HG03175 (cell line): ENCODE results near the gene VPS8.
"Not testable (repeated sequence)": the region's sequence is repeated elsewhere in the genome, so short reads cannot be mapped to it uniquely, and the experiment has no call there.

Experiments
- ATAC-seq: cut with Tn5 transposase; IDR thresholded peaks from one replicate; pipeline ENCODE4 v1.9.1; 2021; ENCODE audit warnings: mild to moderate bottlenecking, moderate library complexity; ENCODE audit not compliant: unreplicated experiment

The VPS8 gene

DNA sequence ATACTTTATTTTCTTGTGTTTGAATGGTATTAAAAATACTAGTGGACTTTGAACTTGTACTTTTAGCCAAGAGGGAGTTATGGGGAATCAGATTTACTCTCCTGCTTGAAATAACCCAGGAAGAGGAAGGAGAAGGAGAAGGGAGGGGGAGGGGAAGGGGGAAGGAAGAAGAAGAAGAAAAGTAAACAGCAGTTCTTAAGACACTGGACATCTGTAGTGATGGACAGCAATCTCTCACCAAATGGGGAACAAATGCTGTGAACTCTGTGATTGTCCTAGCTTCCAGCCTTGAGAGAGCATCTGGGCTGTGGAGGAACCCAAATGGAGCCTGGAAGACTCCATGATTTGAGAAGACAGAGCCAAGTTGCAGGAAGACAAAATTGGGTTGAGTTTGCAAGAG lies 52.0 kb downstream of the VPS8 start:
- ATAC-seq = no peak

DNA sequence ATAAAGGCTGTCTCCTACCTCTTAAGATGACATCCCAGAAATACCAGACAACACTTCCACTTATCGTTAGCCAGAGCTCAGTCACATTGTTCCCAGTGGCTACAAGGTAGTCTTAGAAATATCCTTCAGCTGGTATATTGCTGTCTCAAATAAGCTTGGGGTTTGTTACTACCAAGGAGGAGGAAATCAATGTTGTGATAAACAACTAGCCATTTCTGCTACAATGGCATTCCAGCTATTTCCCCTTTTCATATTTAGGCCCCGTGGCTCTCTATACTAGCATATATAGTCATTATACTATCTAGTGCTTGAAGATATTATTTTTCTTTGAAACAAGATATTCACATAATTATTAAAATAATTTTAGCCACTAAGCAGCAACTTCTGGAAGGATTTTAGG lies 56.5 kb downstream of the VPS8 start:
- ATAC-seq = no peak

DNA sequence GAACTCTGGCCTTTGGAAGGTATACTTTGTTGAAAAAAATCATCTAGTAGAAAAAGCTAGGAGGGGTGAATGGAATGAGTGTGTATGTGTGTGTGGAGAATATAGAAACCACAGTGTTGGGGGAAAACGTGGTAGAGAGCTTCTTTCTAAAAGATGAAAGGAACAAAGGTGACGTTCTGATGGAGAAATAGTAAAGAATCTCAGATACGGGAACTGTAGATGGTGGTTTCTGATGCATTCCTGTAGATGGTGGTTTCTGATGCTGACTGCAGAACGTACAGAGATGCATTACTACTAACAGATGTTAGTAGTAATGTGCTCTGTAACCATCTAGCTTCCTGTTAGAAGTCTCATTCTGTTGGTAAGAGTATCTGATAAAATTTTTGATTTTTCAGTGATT lies 60.2 kb downstream of the VPS8 start:
- ATAC-seq = no peak

DNA sequence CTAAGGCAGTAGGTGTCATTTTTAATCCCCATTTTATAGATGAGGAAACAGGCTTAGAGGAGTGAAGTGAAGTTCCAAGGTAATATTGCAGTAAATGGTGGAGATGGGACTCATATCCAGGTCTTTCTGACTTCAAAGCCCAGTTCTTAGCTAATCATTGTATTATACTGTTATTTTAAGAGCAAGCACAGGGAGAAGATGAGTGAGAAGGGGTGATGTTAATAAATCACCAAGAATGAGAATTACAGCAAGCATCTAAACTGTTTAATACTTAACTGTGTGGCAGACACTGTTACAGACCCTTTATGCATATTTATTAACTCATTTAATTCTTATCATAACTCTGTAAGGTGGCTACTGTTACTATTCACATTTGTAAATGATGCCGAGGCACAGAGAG lies 61.2 kb downstream of the VPS8 start:
- no peak for ATAC-seq

DNA sequence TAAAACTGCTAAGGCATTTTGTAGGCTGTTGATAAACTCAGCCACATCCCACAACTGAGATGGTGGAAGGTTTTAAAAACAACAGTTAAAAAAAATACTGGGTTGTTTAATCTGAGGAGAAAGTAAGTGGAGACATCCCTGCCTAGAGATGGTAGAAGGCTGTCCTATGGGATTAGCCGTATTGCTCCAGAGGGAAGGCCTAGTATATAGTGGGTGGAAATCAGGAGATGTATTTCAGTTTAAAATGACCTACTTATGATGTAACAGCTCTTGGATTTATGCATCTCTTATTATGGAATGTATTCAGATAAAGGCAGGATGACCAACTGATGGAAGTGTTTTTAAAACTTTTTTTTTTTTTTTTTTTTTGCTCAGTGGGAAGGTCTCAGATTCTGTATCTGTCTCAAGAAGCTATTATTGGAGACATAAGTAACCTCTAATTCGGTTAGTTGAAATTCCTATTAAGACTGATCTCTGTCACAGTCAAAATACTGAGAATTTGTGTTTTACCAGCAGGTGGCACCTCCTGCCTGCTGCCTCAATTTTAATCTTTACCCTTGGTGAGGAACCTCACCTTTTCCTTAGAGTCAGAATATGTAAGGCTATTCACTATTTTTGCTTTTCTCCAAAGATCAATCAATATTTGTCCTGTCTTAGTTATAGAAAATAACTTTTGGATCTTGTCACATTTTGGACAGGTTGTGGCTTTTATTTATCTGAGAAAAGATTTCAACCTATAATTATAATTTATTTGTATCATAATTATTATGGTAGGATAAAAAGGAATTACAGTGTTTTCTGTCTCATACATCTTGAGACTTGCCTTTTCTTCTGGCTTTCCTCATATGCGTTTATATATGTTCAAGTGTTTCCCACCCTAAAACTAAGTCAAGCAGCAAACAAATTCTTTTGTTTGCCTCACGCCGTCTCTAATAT lies 63.0 kb downstream of the VPS8 start:
- no peak for ATAC-seq

DNA sequence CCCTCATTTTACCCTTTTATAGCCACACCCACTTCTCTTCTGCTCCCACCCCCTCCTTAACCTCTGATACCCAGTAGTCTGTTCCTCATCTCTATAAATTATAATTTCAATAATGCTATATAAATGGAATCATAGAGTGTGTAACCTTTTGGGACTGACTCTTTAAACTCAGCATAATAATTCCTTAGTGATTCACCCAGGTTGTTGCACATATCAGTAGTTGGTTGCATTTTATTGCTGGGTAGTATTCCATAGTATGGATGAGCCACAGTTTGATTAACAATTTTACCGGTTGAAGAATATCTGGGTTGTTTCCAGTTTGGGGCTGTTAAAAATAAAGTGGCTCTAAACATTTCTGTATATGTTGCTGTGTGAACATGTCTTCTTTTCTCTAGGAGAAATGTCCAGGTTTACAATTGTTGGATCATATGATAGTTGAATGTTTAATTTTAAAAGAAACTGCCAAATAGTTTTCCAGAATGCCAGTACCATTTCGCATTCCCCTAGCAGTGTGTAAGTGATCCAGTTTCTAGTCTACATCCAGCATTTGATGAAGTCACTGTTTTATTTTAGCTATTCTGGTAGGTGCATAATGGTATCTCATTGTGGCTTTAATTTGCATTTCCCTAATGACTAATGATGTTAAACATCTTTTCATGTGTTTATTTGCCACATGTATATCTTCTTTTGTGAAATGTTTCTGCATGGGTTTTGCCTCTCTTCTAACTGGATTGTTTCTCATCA lies 68.5 kb downstream of the VPS8 start:
- ATAC-seq = no peak

DNA sequence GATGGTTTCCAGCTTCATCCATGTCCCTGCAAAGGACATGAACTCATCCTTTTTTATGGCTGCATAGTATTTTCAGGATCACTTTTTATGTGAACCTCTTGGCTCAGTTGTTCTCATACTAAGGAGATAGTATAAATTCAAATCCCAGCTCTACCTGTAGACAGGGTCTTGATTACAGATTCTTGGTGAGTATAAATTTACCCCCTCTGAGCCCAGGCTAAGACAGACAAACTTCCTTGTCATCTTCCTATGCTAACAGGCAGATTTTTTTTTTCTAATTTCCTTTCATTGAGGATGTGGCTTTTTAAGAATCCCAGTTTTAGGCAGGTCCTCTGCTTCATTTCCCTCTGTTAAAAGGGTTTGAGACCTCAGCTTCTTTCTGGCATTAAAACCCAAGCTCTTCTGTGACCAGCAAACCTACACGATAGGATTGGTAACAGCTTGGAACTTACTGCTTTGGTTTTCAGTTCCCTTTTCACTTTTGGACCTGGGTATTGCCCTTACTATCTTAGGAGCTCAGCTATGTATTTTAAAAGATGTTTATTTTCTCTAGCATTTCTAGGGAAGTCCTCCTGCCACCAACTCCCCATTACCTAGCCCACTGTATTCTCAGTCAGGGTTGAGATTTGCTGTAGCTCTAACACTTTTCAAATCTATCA lies 72.5 kb downstream of the VPS8 start:
- peak; percentile 83 for ATAC-seq

DNA sequence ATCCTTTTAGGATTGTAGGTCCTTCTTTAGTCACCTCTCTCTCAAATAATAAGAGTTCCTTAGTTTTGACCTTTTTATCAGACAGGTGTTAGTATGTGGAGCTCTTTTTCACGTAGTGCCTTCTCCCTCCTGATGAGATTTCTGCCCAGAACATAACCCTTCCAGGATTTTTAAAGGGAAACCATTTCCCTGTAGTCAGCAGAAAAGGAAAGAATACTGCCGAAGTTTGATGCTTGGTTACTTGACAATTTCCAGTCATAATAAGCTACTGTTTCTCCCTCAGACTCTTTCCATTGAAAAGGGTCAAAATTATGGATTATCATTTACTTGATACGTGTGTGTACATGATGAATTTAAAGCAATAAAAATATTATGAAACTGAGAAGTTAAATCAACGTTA lies 73.1 kb downstream of the VPS8 start:
- no peak for ATAC-seq

DNA sequence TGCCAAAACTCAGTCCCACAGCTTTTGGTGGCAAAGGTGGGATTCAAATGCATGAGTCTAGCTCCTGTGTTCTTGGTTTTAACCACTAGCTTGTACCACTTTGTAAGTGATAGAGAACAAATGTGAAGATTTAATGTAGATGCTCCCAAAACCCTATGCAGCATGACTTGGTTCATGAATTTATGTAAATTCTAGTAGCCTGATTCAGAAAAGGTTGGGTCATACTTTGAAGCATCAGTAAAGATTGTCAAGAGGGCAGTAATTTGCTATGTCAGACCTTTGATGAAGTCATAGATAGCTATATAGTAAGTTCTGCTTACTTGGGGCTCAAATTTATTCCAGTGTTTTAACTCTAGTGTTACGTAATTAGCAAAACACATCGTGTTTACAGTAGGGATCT lies 75.6 kb downstream of the VPS8 start:
- ATAC-seq = no peak

DNA sequence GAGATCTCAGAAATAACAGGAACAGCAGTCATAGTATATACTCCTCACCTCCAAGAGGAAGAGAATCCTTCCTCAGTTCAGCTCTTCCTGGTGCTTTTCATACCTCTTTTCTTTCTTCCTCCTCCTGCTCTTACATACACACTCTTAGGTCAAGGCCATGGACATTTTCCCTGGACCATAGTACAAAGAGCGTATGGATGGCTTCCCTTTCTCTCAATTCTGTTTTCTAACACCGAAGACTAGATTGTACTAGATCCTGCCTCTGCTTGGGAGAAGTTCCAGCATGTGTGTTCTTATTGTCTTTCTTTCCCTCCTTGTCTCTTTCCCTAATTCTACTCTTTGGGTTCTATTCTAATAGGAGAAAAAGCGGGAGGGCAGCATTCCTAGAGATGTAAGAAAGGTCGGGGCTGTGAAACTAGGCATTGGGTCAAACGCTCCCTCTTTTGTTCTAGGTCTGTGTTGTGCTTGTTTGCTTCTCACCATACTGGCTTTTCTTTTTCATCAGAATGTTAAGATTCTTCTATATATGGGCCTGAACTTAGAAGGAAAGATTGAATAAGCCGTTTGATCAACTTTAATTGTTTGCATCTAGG lies 77.4 kb downstream of the VPS8 start:
- ATAC-seq = no peak

DNA sequence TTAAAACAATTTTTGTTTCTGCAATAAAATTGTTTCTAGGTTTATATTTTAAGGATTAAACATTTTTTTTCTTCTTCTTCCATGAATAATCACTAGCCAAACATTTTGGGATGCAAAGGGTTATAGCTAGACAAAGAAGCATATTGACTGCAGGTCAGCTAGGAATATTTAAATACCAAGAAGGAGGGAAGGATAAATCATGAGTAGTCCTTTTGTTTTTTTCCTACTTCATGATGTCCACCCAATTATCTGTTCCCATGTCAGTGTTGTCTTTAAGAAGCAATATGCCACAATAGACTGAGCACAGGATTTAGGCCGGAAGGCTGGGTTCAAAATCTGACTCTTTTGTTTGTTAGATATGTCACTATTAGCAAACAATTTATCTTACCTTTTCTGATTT lies 82.1 kb downstream of the VPS8 start:
- ATAC-seq = no peak

DNA sequence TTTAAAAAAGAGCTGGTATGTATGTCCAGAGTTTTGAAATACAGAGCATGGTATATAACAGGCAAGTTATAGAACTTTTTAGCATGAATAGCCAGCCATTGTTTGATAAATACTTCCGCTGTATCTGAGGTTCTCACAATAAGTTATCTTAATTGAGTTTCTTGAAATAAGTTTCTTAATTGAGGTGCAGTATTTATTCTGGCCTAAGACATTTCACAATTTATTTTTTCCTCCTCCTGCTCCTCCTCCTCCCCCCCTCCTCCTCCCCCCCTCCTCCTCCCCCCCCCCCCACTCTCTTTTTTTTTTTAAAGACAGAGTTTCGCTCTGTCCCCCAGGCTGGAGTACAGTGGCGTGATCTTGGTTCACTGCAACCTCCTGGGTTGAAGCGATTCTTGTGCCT lies 83.4 kb downstream of the VPS8 start:
- ATAC-seq = no peak

DNA sequence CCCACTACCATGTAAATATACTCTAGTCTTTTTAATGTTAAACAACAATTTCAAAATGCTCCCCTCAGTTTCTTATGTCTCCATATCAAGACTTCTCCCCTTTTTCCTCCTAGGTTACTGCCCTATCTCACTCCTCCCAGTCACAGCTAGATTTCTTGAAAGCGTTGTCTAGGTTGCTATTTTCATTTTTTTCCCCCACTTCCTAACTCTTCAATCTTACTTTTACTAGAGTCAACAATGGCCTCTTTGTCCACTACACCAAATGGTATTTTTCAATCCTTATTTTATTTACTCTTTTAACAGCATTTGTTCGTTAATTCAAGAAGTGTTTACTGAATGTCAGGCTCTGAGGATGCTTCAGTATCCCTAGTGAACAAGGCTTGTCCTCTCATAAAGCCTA lies 84.4 kb downstream of the VPS8 start:
- no peak for ATAC-seq

DNA sequence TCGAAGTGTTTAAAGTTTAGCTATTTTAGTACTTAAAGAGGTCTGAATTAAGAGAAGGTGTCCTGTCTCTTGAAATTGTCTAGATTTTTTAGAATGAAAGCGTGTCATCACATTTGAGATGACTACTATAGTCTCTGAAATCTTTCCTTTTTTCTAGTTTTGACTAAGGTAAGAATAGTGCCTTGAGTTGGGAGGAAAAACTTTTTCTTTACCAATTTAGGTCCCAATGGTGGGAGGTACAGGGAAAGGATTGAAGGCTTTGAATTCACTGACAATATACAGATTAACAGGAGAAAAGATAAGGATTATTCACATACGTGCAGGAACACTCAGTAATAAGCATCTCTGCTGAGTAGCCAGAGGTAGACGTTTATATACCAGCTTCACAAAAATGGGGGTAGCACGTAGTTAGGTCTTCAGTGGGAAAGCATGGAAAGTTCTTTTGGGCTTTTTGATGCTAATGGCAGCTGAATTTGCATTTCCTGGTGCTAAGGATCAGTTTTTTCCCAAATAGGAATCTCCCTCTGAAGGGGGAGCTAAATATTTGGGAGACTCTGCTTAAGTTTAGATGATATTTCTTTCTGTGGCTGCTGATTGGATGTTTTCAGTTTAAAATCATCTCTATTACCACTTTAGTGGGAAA lies 88.1 kb downstream of the VPS8 start:
- ATAC-seq = no peak

DNA sequence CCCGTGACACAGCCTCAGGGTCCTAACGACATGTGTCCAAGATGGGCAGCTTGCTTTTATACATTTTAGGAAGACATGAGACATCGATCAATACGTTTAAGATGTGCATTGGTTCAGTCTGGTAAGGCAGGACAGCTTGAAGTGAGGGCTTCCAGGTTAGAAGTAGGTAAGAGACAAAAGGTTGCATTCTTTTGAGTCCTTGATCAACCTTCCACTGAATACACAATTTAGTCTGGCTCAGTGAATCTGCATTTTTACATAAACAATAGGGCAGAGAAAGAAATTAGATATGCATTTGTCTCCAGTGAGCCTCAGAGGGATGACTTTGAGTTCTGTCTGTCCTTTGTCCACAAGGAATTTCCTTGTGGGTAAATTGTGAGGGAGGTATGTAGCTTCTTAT lies 95.1 kb downstream of the VPS8 start:
- not testable (repeated sequence) for ATAC-seq

DNA sequence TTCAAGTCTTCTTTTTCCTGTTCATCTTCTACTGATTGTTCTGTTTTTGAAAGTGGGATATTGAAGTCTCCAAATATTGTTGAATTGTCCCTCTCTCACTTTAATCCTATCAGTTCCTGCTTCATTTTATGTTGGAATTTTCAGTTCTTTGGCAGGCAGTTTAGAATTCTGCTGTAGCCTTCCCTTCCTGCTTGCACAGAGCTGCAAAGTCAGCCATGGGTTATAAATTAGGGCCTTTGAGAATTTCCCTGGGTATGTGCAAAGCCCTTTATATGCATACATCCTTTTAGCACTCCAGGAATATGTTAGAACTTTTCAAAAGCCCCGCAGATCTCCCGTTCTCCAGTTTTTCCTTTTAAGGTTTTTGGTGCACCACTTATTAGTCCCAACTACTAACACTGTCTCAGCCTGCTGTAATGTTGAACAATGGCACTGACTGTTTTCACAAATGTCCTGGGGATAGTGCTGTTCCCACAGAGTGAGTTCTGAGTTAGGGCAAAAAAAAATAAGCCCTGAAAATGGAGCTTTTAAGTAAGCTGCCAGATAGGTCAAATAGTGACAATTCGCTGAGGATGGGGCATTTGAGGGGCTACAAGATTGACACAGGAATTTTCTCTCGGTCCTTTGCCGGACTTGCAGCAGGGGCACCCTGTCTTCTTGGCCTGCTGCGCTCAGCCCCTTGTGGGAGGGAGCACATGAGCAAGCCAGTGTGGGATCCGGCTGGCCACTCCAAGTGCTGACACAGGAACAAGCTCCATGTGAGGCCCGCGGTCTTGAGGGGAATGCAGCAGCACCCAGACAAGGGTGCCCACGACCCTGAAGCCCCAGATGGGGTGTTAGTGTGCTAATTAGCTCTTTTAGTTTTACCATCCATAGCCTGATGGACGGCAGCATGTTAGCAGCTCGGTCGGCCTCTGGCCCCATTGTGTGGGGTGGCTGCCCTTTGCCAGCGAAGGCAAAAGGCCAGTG lies 96.0 kb downstream of the VPS8 start:
- no peak for ATAC-seq

DNA sequence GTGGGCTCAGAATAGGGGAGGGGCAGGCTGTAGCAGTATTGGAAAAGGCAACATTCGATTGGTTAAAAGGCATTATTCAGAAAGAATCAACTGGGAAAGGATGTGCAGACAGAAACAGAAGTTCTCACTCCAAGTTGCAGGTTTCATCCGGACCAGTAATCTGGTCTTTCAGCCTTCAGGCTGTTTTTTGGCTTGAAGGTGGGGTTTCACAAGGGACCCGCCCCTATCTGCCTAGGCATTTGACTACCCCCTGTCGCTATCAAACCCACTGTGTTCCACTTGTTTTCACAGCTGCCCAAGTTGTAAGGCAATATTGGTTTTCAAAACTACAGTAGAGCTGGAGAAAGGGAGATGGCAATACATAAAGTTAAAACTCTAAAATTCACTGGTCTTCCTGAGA lies 96.9 kb downstream of the VPS8 start:
- ATAC-seq = no peak

DNA sequence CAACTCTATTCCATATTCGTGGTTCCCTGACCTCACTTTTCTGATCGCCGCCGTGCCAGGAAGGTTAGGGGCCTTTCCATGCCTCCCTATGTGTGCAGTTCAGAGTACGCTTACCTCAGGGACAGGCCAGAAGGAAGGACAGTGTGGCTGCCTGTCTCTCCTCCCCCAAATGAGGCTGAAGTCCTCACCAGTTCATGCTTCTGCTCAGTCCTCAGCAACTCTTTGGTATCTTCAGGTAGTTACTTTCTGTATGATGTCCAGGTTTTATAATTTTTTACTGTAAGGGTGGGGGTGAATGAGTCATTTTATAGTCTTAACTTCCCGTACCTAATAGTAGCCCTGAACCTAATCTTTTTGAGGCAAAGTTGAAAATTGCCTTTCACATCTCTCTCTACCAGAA lies 98.7 kb downstream of the VPS8 start:
- ATAC-seq = no peak

DNA sequence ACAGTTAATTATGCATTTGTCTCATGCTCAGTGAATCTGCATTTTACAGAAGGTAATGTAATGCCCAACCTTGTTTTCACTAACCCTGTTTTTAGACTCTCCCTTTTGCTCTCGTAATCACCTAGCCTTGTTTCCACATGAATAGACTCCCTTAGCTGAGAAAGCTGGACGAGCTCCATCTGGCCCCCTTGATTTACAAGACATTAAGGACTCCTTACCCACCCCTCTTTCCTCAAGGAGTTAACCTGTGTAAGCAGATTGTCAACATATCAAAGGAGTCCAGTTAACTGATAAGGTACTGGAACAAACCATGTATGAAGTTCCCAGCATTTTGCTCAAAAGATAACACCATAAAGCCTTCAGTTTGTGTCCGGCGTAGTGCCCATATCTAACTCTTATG lies 99.6 kb downstream of the VPS8 start:
- ATAC-seq = no peak

DNA sequence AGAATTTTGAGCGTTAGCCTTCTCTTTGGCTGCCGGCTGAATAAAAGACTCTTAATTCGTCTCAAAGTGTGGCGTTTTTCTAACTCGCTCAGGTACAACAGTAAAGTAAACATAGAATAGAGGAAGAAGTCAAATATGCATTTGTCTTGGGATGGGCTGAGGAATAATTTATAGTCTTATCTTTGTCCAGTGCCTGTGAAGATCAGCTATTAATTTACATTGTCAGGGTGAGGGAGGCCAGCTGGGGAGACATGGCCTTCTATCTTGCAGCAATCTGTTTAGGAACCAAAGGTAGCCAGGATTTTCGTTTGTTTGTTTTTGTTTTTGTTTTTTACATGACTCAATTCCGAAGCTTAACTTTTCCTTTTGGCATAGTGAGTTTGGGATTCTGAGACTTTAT lies 100.2 kb downstream of the VPS8 start:
- ATAC-seq = no peak
